Stimulated activated CD4-positive, alpha-beta T cell treated with anti-CD3 and anti-CD28 coated beads, Interleukin-2, amount 100 ng/mL, for 4 hours (primary cell): ENCODE measurements around the gene TRIM73.
"Not testable (repeated sequence)": the region's sequence is repeated elsewhere in the genome, so short reads cannot be mapped to it uniquely, and the experiment has no call there.

Experiments used
- DNase-seq: peaks from one replicate; pipeline ENCODE4 v3.0.0-alpha.2; 2020; ENCODE audit warnings: low read depth

TRIM73 gene

GRCh38 chr7:75395329-75395728 lies at the start of gene TRIM73:
TSS of gene TRIM73 (plus strand) at chr7:75395629. CDS start at chr7:75398934, 3,305 bp downstream.
- DNase-seq, result not testable (repeated sequence)

GRCh38 chr7:75358671-75359541 lies 36.5 kb upstream of the TRIM73 start:
- peak; percentile 0 for DNase-seq

- DNase-seq, result not testable (repeated sequence)
These were observed 35.9 kb upstream of the TRIM73 start for GRCh38 chr7:75359542-75359848.

- not testable (repeated sequence) for DNase-seq
These were observed 31.4 kb upstream of the TRIM73 start for GRCh38 chr7:75364079-75364478.

GRCh38 chr7:75366643-75367042 lies 28.8 kb upstream of the TRIM73 start:
- not testable (repeated sequence) for DNase-seq

- not testable (repeated sequence) for DNase-seq
These were observed 28.1 kb upstream of the TRIM73 start for GRCh38 chr7:75367313-75367712.

- DNase-seq, result not testable (repeated sequence)
These were observed 21.3 kb upstream of the TRIM73 start for GRCh38 chr7:75374144-75374518.

- not testable (repeated sequence) for DNase-seq
These were observed 20.7 kb upstream of the TRIM73 start for GRCh38 chr7:75374519-75375317.

GRCh38 chr7:75393194-75393593 lies 2.2 kb upstream of the TRIM73 start:
- not testable (repeated sequence) for DNase-seq

- DNase-seq, result not testable (repeated sequence)
These were observed 2.4 kb downstream of the TRIM73 start for GRCh38 chr7:75397865-75398264.

GRCh38 chr7:75398771-75399700 lies 3.6 kb downstream of the TRIM73 start:
- DNase-seq, result not testable (repeated sequence)

- not testable (repeated sequence) for DNase-seq
These were observed 5.1 kb downstream of the TRIM73 start for GRCh38 chr7:75400575-75400974.

- not testable (repeated sequence) for DNase-seq
These were observed 8.3 kb downstream of the TRIM73 start for GRCh38 chr7:75403455-75404443.

GRCh38 chr7:75404663-75405062 lies 9.2 kb downstream of the TRIM73 start:
- DNase-seq, result not testable (repeated sequence)

- not testable (repeated sequence) for DNase-seq
These were observed 14.7 kb downstream of the TRIM73 start for GRCh38 chr7:75409880-75410822.

GRCh38 chr7:75410823-75411173 lies 15.4 kb downstream of the TRIM73 start:
- not testable (repeated sequence) for DNase-seq

GRCh38 chr7:75414204-75414603 lies 18.8 kb downstream of the TRIM73 start:
- DNase-seq, result not testable (repeated sequence)

GRCh38 chr7:75414708-75415427 lies 19.4 kb downstream of the TRIM73 start:
- DNase-seq, result not testable (repeated sequence)

- not testable (repeated sequence) for DNase-seq
These were observed 20.0 kb downstream of the TRIM73 start for GRCh38 chr7:75415428-75415817.
